Right kidney (tissue), 1 donor: ENCODE measurements around the gene HOMER3.

Experiments
- DNase-seq: peaks from one replicate; pipeline ENCODE4 v3.0.0-alpha.2; 2016

Gene HOMER3

DNA sequence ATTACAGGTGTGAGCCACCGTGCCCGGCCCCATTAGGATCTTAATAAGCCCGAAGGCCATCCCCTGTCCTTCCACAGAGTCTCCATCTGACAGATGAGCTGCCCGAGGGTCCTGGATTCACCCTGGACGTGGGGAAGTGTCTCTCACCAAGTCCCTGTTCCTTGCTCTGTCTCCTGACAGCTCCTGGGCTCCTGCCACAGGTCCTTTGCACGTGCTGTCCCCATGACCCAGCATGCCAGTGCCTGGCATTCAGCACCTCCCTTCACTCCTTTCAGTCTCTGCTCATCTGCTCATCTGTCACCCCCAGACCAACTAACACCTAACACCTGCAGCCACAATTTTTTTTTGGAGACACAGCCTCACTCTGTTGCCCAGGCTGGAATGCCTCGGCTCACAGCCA, 59.5 kb downstream of the HOMER3 start:
- no peak for DNase-seq

DNA sequence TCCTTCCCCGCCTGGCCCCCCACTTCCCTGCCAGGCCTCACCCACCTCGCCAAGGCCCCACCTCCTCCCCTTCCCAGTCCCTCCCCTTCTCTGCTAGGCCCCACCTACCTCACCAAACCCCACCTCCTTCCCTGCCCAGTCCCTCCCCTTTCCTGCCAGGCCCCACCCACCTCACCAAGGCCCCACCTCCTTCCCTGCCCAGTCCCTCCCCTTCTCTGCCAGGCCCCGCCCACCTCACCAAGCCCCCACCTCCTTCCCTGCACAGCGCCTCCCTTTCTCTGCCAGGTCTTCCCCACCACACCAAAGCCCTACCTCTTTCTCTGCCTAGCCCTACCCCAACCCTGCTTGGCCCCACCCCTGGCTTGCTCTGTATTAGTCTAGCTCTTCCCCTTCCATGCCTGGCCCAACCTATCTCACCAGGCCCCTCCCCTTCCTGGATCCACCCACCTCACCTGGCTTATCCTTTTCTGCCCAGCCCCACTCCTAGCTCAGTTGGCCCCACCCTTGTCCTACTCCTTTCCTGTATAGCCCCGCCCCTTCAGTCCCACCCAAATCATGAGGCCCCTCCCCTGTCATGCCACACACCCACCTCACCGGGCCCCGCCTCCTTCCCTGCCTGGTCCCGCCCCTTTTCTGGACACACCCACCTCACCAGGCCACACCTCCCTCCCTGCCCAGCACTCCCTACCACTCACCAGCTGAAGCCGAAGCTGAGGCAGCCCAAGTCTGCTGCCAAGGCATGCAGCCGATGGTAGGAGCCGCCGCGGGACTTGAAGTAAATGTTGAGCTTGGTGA, 61.2 kb downstream of the HOMER3 start:
- DNase-seq, result no peak
